ENCODE measurements around the gene NDUFAF3. TPM values are rescaled to one million over a fixed set of nuclear protein-coding genes. Genes with fewer than 3 reads are reported as not detected.
A peak's percentile ranks its signal among the peaks of the same experiment; 100 is the strongest.

NDUFAF3 gene
- total and polyA plus RNA-seq, 10 of the 15 experiments (the other 5 are each of a cell fraction or from before 2014, with no cell fraction given) = 25.4 to 228 (median 63.9) TPM

DNA sequence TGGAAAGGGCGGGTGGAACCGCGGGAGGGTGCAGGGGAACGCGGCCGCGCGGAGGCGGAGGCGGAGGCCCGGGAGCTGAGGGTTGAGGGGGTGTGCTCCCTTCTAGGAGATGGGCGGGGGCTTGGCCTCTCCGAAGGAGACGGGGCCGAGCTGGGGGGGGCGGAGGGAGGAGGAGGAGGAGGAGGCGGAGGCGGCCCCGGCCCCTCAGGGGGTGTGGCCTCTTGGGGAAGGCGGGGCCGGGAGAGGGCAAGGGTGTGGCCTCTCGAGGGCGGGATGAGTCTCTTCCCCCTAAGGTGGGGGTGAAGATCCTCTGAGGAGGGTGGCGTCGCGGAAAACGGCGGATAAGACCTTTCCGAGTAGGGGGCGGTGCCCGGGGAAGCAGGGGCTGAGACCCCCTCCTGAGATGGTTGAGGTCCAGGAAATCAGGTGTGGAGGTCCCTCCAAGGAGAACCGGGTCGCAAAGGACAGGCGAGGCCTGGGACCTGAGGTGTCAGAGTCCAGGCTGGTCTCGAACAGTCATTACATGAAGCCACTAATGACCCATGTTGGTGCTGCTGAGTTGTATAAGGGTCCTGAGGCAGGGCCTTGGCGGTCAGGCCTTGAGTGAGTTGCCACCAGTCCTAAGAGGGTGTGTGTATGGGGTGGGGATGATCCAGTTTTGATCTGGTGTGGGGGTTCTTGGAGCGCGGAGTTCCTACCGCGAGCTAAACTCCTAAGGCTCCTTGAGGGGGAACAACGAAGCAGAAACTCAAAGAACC is 14.0 kb upstream of the NDUFAF3 start:
- Histone ChIP-seq H3K27me3 (replicated peaks in 1 of 2; ENCODE audit: control insufficient read depth in 2 of 2, insufficient read depth in 2 of 2, low read length in 1 of 2) (no peaks in the 10 kb centered on the region), H3K79me2 (ENCODE audit: control insufficient read depth, insufficient read depth, low read length) (peaks cover 30% of the 10 kb centered on the region), H3K4me1 (ENCODE audit: control insufficient read depth, insufficient read depth, low read length) (peaks cover 16% of the 10 kb centered on the region), H3K9ac (ENCODE audit: control insufficient read depth, insufficient read depth, low read length) (peak overlapping the region; percentile 96), H2AFZ (ENCODE audit: control insufficient read depth, low read depth, low read length) (peak overlapping the region; percentile 68), H3K4me3 (peak overlapping the region; percentile 83), H3K36me3 (ENCODE audit: control insufficient read depth in 2 of 2, insufficient read depth in 2 of 2, low read length in 1 of 2) (peaks cover 5 to 8% of the 10 kb centered on the region in 2 experiments; a peak in 3 of 4 replicates), H3K9me3 (replicated peaks; ENCODE audit: control insufficient read depth, insufficient read depth, low read length) (no peaks in the 10 kb centered on the region), H3K27ac (ENCODE audit: control insufficient read depth, insufficient read depth) (peak overlapping the region; percentile 89), H4K20me1 (ENCODE audit: control insufficient read depth, insufficient read depth) (peaks cover 8% of the 10 kb centered on the region; the same call in 1 of the 2 replicates), H3K4me2 (ENCODE audit: control insufficient read depth, insufficient read depth) (peak overlapping the region; percentile 91)
- RAD21 ChIA-PET (ENCODE audit: unreplicated experiment) = interaction anchor here (0.6 to 3.7 kb wide), 12 partner anchors 10 to 444 kb away, joined by 3 to 44 read pairs (median 6); partner anchors contain the start of genes DALRD3, IMPDH2, NDUFAF3 and P4HTM
- POLR2A ChIA-PET = interaction anchor here (0.6 to 4.0 kb wide), 19 partner anchors 10 to 568 kb away, joined by 3 to 69 read pairs (median 5); partner anchors contain the start of genes CCDC51, DALRD3, IMPDH2 and NDUFAF3
- in situ Hi-C loops (cut with MboI) (no loop called here), intact Hi-C loops (cut with micrococcal nuclease; ENCODE audit: unreplicated experiment) (loop anchor here (1.0 to 2.0 kb wide), 2 partner anchors 13 to 17 kb away; partner anchors contain the start of gene P4HTM)
- peak; percentile 38 for FAIRE-seq
- BruUV-seq (replicated peaks) = no TSS peak
- SMC1A ChIA-PET (ENCODE audit: uncharacterized antibody, unreplicated experiment) = interaction anchor here (1.0 to 4.9 kb wide), 6 partner anchors 11 to 86 kb away, joined by 5 to 57 read pairs (median 6); partner anchors contain the start of genes DALRD3, IMPDH2, NDUFAF3 and P4HTM
- no peak for TF ChIP-seq NFYA (IDR thresholded peaks at IDR 0.05; ENCODE audit: borderline replicate concordance, low read depth, low read length)
- 0 out of 2 replicates have a peak, but pooled peaks have one; percentile 2 for TF ChIP-seq MLLT1 (IDR thresholded peaks at IDR 0.05)
- TF ChIP-seq POLR2AphosphoS5 (IDR thresholded peaks at IDR 0.05; ENCODE audit: low read length) = 0 out of 2 replicates have a peak, but pooled peaks have one; percentile 8
- peak; percentile 59 for TF ChIP-seq HDGF (IDR thresholded peaks at IDR 0.05)
- no peak for TF ChIP-seq BMI1 (IDR thresholded peaks at IDR 0.05; ENCODE audit: borderline replicate concordance)
- TF ChIP-seq LARP7 (IDR thresholded peaks at IDR 0.05) = 0 out of 2 replicates have a peak, but pooled peaks have one; percentile 31
- TF ChIP-seq SMARCA5 (IDR thresholded peaks at IDR 0.05) = 0 out of 2 replicates have a peak, but pooled peaks have one; percentile 0
- TF ChIP-seq HDAC6 (IDR thresholded peaks at IDR 0.05; ENCODE audit: unreplicated experiment) = no peak
- peak in 1 of 2 experiments; percentile 77; a peak in 2 of 3 replicates for TF ChIP-seq EGR1 (IDR thresholded peaks at IDR 0.05; ENCODE audit: borderline replicate concordance in 1 of 2, low read depth in 2 of 2, low read length in 2 of 2)
- TF ChIP-seq IKZF2 (IDR thresholded peaks at IDR 0.05) = 0 out of 4 replicates have a peak, but pooled peaks of 1 of the 2 experiments have one; percentile 30
- 13% methylated on average over 33 of the region's 41 CpGs for WGBS (ENCODE audit: insufficient coverage, insufficient replicate concordance, low lambda C conversion rate, missing lambda C conversion rate)
- CTCF ChIA-PET = interaction anchor here (1.0 to 5.5 kb wide), 9 partner anchors 11 to 86 kb away, joined by 3 to 123 read pairs (median 7); partner anchors contain the start of genes DALRD3, IMPDH2, NDUFAF3 and P4HTM
- no peak for DNase-seq (ENCODE audit: low read depth, low spot score)
- peak; percentile 82 for ATAC-seq

Data from GM12878 (cell line).